ENCODE results near the gene SPEF2.

- no peak for TF ChIP-seq POLR2A (IDR thresholded peaks at IDR 0.05; ENCODE audit: low read depth, low read length)
- no peak for TF ChIP-seq TAF1 (IDR thresholded peaks at IDR 0.05; ENCODE audit: borderline replicate concordance, low read depth, low read length)
- TF ChIP-seq POLR2AphosphoS5 (IDR thresholded peaks at IDR 0.05; ENCODE audit: low read depth, low read length): no peak
These were observed 61.7 kb downstream of the SPEF2 start for GRCh38 chr5:35679357-35679756.

Measured in GM12892 (cell line).